ENCODE results near the gene ASB11. TPM values are rescaled to one million over a fixed set of nuclear protein-coding genes. Genes with fewer than 3 reads are reported as not detected.

Gene ASB11
- total RNA-seq, 3 donors from 2014 or later (not counting 1 experiment from before 2014, with no cell fraction given) = 0.24 TPM; not detected in 2

GRCh38 chrX:15320297-15320696, 4.9 kb upstream of the ASB11 start:
- 100% methylated on average over 1 of the region's 4 CpGs for WGBS (ENCODE audit: insufficient coverage)

DNA sequence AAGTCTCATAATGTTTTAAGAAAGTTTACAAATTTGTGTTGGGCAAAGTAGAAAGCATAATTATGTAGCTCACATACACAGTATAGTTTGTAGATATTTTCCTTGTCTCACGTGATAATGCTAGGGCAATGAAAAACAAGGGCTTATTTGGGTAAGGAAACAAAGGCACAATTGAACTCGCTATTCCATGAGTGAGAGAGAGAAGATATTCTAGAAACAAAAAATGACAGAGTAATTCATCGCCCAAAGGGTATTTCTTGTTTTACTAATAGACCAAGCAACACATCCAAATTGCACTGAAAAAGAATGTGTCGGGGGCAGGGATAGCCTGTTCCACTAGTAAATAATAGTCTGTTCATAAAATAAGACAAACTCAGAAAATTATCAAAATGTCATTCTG, 3.6 kb upstream of the ASB11 start:
- no peaks in the 10 kb centered on the region for H3K27me3 Mint-ChIP-seq (ENCODE audit: low read depth in 2 of 2)
- intact Hi-C loops (cut with micrococcal nuclease) = no loop called here
- ATAC-seq (no peak), DNase-seq (no peak)
- Histone ChIP-seq H3K4me1 (ENCODE audit: control insufficient read depth, insufficient read depth, low read length) (no peaks in the 10 kb centered on the region), H3K27me3 (ENCODE audit: control insufficient read depth, insufficient read depth, low read length) (no peaks in the 10 kb centered on the region), H3K9me3 (ENCODE audit: control insufficient read depth, insufficient read depth, low read length) (no peaks in the 10 kb centered on the region), H3K4me3 (ENCODE audit: low read length) (no peak overlapping the region), H3K27ac (ENCODE audit: low read length) (no peak overlapping the region), H3K36me3 (ENCODE audit: control insufficient read depth, insufficient read depth, low read length) (peaks cover 8% of the 10 kb centered on the region)
- H3K4me1 Mint-ChIP-seq = no peaks in the 10 kb centered on the region
- H3K4me3 Mint-ChIP-seq = no peak overlapping the region
- no peak for TF ChIP-seq CTCF (IDR thresholded peaks at IDR 0.05)
- no peaks in the 10 kb centered on the region for H3K36me3 Mint-ChIP-seq
- WGBS (ENCODE audit: insufficient coverage) = 100% methylated on average over 2 of the region's 4 CpGs
- H3K9me3 Mint-ChIP-seq = no peaks in the 10 kb centered on the region
- H3K27ac Mint-ChIP-seq = no peak overlapping the region

More at GRCh38 chrX:15320297-15320696, 4.9 kb upstream of the ASB11 start:
- ATAC-seq = no peak
- no peaks in the 10 kb centered on the region for H3K9me3 Mint-ChIP-seq
- H3K4me3 Mint-ChIP-seq = no peak overlapping the region
- H3K4me1 Mint-ChIP-seq = no peaks in the 10 kb centered on the region
- intact Hi-C loops (cut with micrococcal nuclease) = no loop called here
- H3K27ac ChIP-seq (ENCODE audit: low read length) = no peak overlapping the region
- no peaks in the 10 kb centered on the region for H3K9me3 ChIP-seq (ENCODE audit: control insufficient read depth, insufficient read depth, low read length)
- no peak overlapping the region for H3K27ac Mint-ChIP-seq
- H3K27me3 Mint-ChIP-seq (ENCODE audit: low read depth in 2 of 2) = peaks cover 0 to 6% of the 10 kb centered on the region in 2 donors
- H3K36me3 Mint-ChIP-seq = peaks cover 7% of the 10 kb centered on the region
- no peaks in the 10 kb centered on the region for H3K4me1 ChIP-seq (ENCODE audit: control insufficient read depth, insufficient read depth, low read length)
- H3K36me3 ChIP-seq (ENCODE audit: control insufficient read depth, insufficient read depth, low read length) = peaks cover 8% of the 10 kb centered on the region
- H3K27me3 ChIP-seq (ENCODE audit: control insufficient read depth, insufficient read depth, low read length) = no peaks in the 10 kb centered on the region
- no peak for DNase-seq
- no peak for TF ChIP-seq CTCF (IDR thresholded peaks at IDR 0.05)
- no peak overlapping the region for H3K4me3 ChIP-seq (ENCODE audit: low read length)

GRCh38 chrX:15314472-15314871, 968 bp downstream of the ASB11 start:
- no CpG with 5 or more reads among the region's 2 CpGs for WGBS (ENCODE audit: insufficient coverage)
- ATAC-seq = no peak

More at GRCh38 chrX:15314472-15314871, 968 bp downstream of the ASB11 start:
- intact Hi-C loops (cut with micrococcal nuclease) = no loop called here
- Mint-ChIP-seq H3K27ac (no peak overlapping the region), H3K27me3 (ENCODE audit: low read depth in 2 of 2) (no peaks in the 10 kb centered on the region), H3K4me1 (no peaks in the 10 kb centered on the region), H3K9me3 (no peaks in the 10 kb centered on the region), H3K36me3 (no peaks in the 10 kb centered on the region), H3K4me3 (no peak overlapping the region)
- H3K27ac ChIP-seq (ENCODE audit: low read length) = no peak overlapping the region
- no peaks in the 10 kb centered on the region for H3K4me1 ChIP-seq (ENCODE audit: control insufficient read depth, insufficient read depth, low read length)
- H3K9me3 ChIP-seq (ENCODE audit: control insufficient read depth, insufficient read depth, low read length) = no peaks in the 10 kb centered on the region
- no peak overlapping the region for H3K4me3 ChIP-seq (ENCODE audit: low read length)
- H3K36me3 ChIP-seq (ENCODE audit: control insufficient read depth, insufficient read depth, low read length) = no peaks in the 10 kb centered on the region
- no peak for TF ChIP-seq CTCF (IDR thresholded peaks at IDR 0.05)
- no peaks in the 10 kb centered on the region for H3K27me3 ChIP-seq (ENCODE audit: control insufficient read depth, insufficient read depth, low read length)
- no peak for DNase-seq
